Loucy (cell line): ENCODE data around the gene TUFM.
"Not testable (repeated sequence)": the region's sequence is repeated elsewhere in the genome, so short reads cannot be mapped to it uniquely, and the experiment has no call there.

Experiments
- H2AFZ ChIP-seq: fragments of 200-600 bp; sonication (generic); 2 replicates; pipeline ENCODE4 v1.6.0; 2016; ENCODE audit warnings: antibody characterized with exemption, mild to moderate bottlenecking, low read length, moderate library complexity
- H3F3A ChIP-seq: fragments of 200-600 bp; 2 replicates; pipeline ENCODE4 v1.6.0; 2016; ENCODE audit warnings: antibody characterized with exemption, low read depth, mild to moderate bottlenecking
- H3K27me3 ChIP-seq: fragments of 200-600 bp; sonication (generic); 2 replicates; pipeline ENCODE4 v1.6.1; 2014; ENCODE audit warnings: low read length, mild to moderate bottlenecking; ENCODE audit not compliant: insufficient read depth, poor library complexity, severe bottlenecking
- H3K36me3 ChIP-seq: fragments of 200-600 bp; sonication (generic); 2 replicates; pipeline ENCODE4 v1.6.1; 2016; ENCODE audit warnings: low read length; ENCODE audit not compliant: insufficient read depth
- H3K4me1 ChIP-seq: fragments of 200-600 bp; sonication (generic); 2 replicates; pipeline ENCODE4 v1.5.1; 2014; ENCODE audit warnings: low read length, mild to moderate bottlenecking; ENCODE audit not compliant: insufficient read depth, poor library complexity, severe bottlenecking
- H3K4me2 ChIP-seq: fragments of 200-600 bp; sonication (generic); 2 replicates; pipeline ENCODE4 v1.6.0; 2014; ENCODE audit warnings: antibody characterized with exemption, low read length, low read depth, mild to moderate bottlenecking; ENCODE audit not compliant: poor library complexity, severe bottlenecking
- H3K4me3 ChIP-seq: fragments of 200-600 bp; sonication (generic); 2 replicates; pipeline ENCODE4 v1.5.1; 2014; ENCODE audit warnings: low read length, mild to moderate bottlenecking, mixed read lengths; ENCODE audit not compliant: poor library complexity, severe bottlenecking
- H3K79me2 ChIP-seq: fragments of 200-600 bp; sonication (generic); 2 replicates; pipeline ENCODE4 v1.6.1; 2014; ENCODE audit warnings: low read length; ENCODE audit not compliant: insufficient read depth
- H3K9ac ChIP-seq: fragments of 200-600 bp; sonication (generic); 2 replicates; pipeline ENCODE4 v1.6.0; 2014; ENCODE audit warnings: mild to moderate bottlenecking, low read depth, low read length, moderate library complexity; ENCODE audit not compliant: poor library complexity, severe bottlenecking
- H3K9me2 ChIP-seq: fragments of 200-600 bp; sonication (generic); replicated peaks from 2 replicates; pipeline ENCODE4 v1.6.1; 2016; ENCODE audit warnings: low read depth, low read length, mixed read lengths
- H3K9me3 ChIP-seq: fragments of 200-600 bp; sonication (generic); 2 replicates; pipeline ENCODE4 v1.6.1; 2014; ENCODE audit warnings: mild to moderate bottlenecking, antibody characterized with exemption, low read length, low read depth; ENCODE audit not compliant: insufficient read depth
- H4K20me1 ChIP-seq: fragments of 200-600 bp; sonication (generic); 2 replicates; pipeline ENCODE4 v1.6.0; 2014; ENCODE audit warnings: antibody characterized with exemption, low read length, mild to moderate bottlenecking; ENCODE audit not compliant: insufficient read depth, poor library complexity, severe bottlenecking
- CTCF ChIP-seq: fragments of 200-600 bp; sonication (generic); conservative IDR thresholded peaks from 2 replicates; pipeline ENCODE4 v1.5.1; 2014; ENCODE audit warnings: mild to moderate bottlenecking, antibody characterized with exemption, low read length
- EZH2phosphoT487 ChIP-seq: fragments of 200-600 bp; IDR thresholded peaks from 2 replicates; pipeline ENCODE4 v1.6.1; 2018; ENCODE audit warnings: antibody characterized with exemption, mild to moderate bottlenecking, moderate library complexity, borderline replicate concordance

The TUFM gene

GRCh38 chr16:28891964-28892890 lies 46.1 kb upstream of the TUFM start:
- TF ChIP-seq EZH2phosphoT487 (no peak), CTCF (no peak)
- Histone ChIP-seq H3K4me1 (no peaks in the 10 kb centered on the region), H3K4me3 (no peak overlapping the region), H3K9ac (no peak overlapping the region), H3K36me3 (no peaks in the 10 kb centered on the region), H2AFZ (no peak overlapping the region), H3K4me2 (no peak overlapping the region), H3F3A (no peaks in the 10 kb centered on the region), H3K79me2 (no peaks in the 10 kb centered on the region), H4K20me1 (no peaks in the 10 kb centered on the region), H3K9me3 (no peaks in the 10 kb centered on the region), H3K9me2 (no peaks in the 10 kb centered on the region), H3K27me3 (no peaks in the 10 kb centered on the region)

- H3K4me3 ChIP-seq, H3K4me1 ChIP-seq, H3K9me2 ChIP-seq, H3F3A ChIP-seq, H3K36me3 ChIP-seq, H3K9ac ChIP-seq, H4K20me1 ChIP-seq, H3K27me3 ChIP-seq, H2AFZ ChIP-seq, H3K9me3 ChIP-seq, H3K79me2 ChIP-seq, H3K4me2 ChIP-seq: not testable (repeated sequence)
Observed at GRCh38 chr16:28890355-28890754, 44.2 kb upstream of the TUFM start.

GRCh38 chr16:28886945-28887344 lies 40.8 kb upstream of the TUFM start:
- Histone ChIP-seq H3K9ac (no peak overlapping the region), H3K4me3 (no peak overlapping the region), H2AFZ (no peak overlapping the region), H3K9me3 (no peaks in the 10 kb centered on the region), H4K20me1 (no peaks in the 10 kb centered on the region), H3K79me2 (no peaks in the 10 kb centered on the region), H3K4me1 (no peaks in the 10 kb centered on the region), H3K9me2 (no peaks in the 10 kb centered on the region), H3F3A (no peaks in the 10 kb centered on the region), H3K4me2 (no peak overlapping the region), H3K36me3 (no peaks in the 10 kb centered on the region), H3K27me3 (no peaks in the 10 kb centered on the region)
- TF ChIP-seq EZH2phosphoT487 (no peak), CTCF (no peak)

GRCh38 chr16:28884045-28884444 lies 37.9 kb upstream of the TUFM start:
- no peaks in the 10 kb centered on the region for H3K27me3 ChIP-seq
- TF ChIP-seq CTCF (no peak), EZH2phosphoT487 (no peak)
- no peaks in the 10 kb centered on the region for H3K36me3 ChIP-seq
- H3K9me3 ChIP-seq, result no peaks in the 10 kb centered on the region
- H2AFZ ChIP-seq, result no peak overlapping the region
- no peak overlapping the region for H3K4me3 ChIP-seq
- H3K9ac ChIP-seq, result no peak overlapping the region
- H3K4me1 ChIP-seq, result peaks cover 9% of the 10 kb centered on the region
- peaks cover 5% of the 10 kb centered on the region for H3K79me2 ChIP-seq
- H3K4me2 ChIP-seq, result no peak overlapping the region
- no peaks in the 10 kb centered on the region for H3F3A ChIP-seq
- H3K9me2 ChIP-seq, result no peaks in the 10 kb centered on the region
- H4K20me1 ChIP-seq, result no peaks in the 10 kb centered on the region
